Fibroblast of mammary gland (primary cell): ENCODE measurements around the gene NACA2.

Source experiments
- DNase-seq: peaks from one replicate; pipeline ENCODE4 v3.0.0-alpha.2; 2010; ENCODE audit warnings: low read depth
- H3K4me3 ChIP-seq: 2 replicates; pipeline ENCODE4 v1.5.1; 2011; ENCODE audit warnings: low read depth, mild to moderate bottlenecking, low read length, moderate library complexity; ENCODE audit not compliant: control insufficient read depth
- CTCF ChIP-seq: conservative IDR thresholded peaks from 2 replicates; pipeline ENCODE4 v1.5.1; 2011; ENCODE audit warnings: low read depth, low read length, inconsistent platforms; ENCODE audit not compliant: control insufficient read depth, insufficient read depth

NACA2 gene

GRCh38 chr17:61611323-61611722 lies 20.3 kb upstream of the NACA2 start:
- TF ChIP-seq CTCF = no peak
- DNase-seq = no peak
- no peak overlapping the region for H3K4me3 ChIP-seq

GRCh38 chr17:61605692-61606091 lies 14.7 kb upstream of the NACA2 start:
- DNase-seq = no peak
- no peak for TF ChIP-seq CTCF
- H3K4me3 ChIP-seq = no peak overlapping the region

- no peak overlapping the region for H3K4me3 ChIP-seq
- TF ChIP-seq CTCF = no peak
- no peak for DNase-seq
These were observed 10.3 kb upstream of the NACA2 start for GRCh38 chr17:61601297-61601696.

GRCh38 chr17:61600621-61601020 lies 9.6 kb upstream of the NACA2 start:
- no peak for TF ChIP-seq CTCF
- H3K4me3 ChIP-seq = no peak overlapping the region
- no peak for DNase-seq

- DNase-seq = no peak
- H3K4me3 ChIP-seq = no peak overlapping the region
- no peak for TF ChIP-seq CTCF
These were observed 8.6 kb upstream of the NACA2 start for GRCh38 chr17:61599608-61600007.

GRCh38 chr17:61598014-61598413 lies 7.0 kb upstream of the NACA2 start:
- no peak for TF ChIP-seq CTCF
- H3K4me3 ChIP-seq = no peak overlapping the region
- DNase-seq = no peak

GRCh38 chr17:61597607-61598006 lies 6.6 kb upstream of the NACA2 start:
- no peak overlapping the region for H3K4me3 ChIP-seq
- TF ChIP-seq CTCF = no peak
- no peak for DNase-seq
